HTR-8/SVneo (cell line): ENCODE measurements around the gene TNKS2.
"Not testable (repeated sequence)": the region's sequence is repeated elsewhere in the genome, so short reads cannot be mapped to it uniquely, and the experiment has no call there.

Experiments
- DNase-seq: peaks from one replicate; pipeline ENCODE4 v3.0.0; 2011; ENCODE audit warnings: low spot score, mixed read lengths; ENCODE audit not compliant: insufficient read length
- FAIRE-seq: peaks from 2 replicates; lab custom pipeline; 2011; peaks lifted over from hg19 to GRCh38; lab: Jason Lieb, UNC

Gene TNKS2

DNA sequence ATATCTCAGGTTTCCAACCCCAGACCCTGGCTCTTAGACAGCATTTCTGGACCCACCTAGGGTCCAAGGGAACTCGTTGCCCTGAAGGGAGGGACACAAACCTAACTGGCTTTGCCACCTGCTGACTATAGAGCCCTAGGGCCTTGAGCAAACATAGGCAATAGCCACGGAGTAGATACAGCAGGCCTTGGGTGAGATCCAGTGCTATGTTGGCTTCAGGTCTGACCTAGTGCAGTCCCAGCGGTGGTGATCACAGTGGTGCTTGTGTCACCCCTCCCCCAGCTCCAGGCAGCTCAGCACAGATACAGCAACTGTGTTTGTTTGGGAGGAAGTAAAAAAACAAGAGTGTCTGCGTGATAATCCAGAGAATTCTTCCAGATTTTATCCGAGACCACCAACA, 9.7 kb upstream of the TNKS2 start:
- no peak for FAIRE-seq
- DNase-seq = no peak

DNA sequence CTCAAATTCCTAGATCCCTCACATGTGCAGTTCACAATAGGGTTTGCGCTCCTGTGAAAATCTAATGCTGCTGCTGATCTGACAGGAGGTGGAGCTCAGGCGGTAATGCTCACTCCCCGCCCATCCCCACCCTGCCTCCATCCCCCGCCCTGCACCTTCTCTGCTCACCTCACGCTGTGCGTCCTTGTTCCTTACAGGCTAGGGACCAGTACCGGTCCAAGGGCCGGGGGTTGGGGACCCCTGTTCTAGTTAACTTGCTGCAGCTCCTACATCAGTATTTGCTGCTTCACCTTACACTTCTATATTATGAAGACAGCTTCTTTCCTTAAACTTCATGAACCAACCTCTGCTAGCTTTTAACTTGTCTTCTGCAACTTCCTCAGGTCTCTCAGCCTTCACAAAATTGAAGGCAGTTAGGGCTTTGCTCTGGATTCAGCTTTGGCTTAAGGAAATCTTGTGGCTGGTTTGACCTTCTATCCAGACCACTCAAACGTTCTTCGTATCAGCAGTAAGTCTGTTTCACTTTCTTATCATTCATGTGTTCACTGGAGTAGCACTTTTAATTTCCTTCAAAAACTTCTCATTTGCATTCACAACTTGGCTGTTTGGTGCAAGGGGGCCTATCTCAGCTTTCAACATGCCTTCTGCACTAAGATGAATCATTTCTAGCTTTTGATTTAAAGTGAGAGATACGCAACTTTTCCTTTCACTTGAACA, 1.7 kb upstream of the TNKS2 start:
- FAIRE-seq = no peak

DNA sequence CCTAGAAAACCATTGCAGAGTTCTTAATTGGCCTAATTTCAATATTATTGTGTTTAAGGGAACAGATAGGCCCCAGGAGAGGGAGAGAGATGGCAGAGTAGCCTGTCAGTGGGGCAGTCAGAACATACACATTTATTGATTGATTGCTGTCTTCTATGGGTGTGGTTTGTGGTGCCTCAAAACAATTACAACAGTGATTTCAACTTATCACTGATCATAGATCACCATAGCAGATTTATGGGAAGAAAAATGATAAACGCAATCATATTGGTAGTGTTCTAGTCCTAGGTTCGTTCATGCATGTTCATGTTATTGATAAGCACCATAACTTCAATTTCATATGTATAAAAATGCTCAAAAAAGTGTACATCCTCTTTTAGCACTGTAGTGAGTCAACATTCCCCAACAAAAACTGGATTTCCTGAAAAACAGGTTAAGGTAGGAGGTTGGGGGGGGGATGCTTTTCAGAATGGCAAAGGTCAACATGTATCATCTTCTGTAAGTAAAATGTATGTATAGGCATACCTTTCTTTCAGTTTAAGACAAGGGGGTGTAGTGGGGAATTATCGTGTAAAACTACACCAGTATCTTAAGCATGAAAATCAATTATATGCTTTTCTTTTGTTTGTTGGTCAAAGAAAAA, 1.1 kb upstream of the TNKS2 start:
- DNase-seq = no peak
- no peak for FAIRE-seq

More for the DNA sequence above, 1.7 kb upstream of the TNKS2 start:
- DNase-seq = no peak

- no peak for FAIRE-seq
- peak; percentile 32 for DNase-seq
These were observed 704 bp downstream of the TNKS2 start for GRCh38 chr10:91798649-91799611.

DNA sequence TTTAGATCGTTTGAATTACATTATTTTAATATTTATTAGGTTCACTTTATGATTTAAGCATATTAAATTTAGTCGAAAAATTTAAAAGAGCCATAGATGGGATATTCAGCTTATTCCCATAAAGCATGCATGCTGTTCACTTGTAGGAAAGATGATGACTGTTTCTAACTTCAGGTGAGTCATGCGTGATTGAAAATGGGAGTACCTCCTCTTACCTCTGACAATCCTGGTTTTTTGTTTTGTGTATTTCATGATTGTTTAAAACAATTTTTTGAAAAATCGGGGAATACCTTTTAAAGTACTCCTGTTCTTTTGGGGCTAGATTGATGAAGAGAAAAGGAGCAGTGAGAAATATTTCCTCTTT, 1.4 kb downstream of the TNKS2 start:
- peak; percentile 11 for DNase-seq
- FAIRE-seq = no peak

DNA sequence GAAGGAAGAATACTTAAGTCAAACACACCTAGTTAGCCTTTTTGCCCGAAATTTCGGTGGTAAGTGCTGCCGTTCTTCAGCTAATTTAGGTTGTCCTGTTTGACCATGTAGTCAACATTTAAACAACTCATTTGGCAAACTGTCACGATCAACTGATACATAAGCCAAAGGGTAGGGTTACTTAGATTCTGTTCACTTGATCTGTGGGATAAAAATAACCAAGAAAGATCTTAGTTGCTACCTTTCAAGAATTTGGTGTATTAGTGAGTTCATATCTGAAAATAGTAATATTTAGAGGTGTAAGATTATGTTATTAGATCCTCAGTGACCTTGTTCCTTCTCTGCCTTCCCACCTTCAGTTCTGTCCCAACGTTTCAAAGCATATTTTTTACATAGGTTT, 2.0 kb downstream of the TNKS2 start:
- DNase-seq (no peak), FAIRE-seq (no peak)

GRCh38 chr10:91800756-91801155, 2.5 kb downstream of the TNKS2 start:
- DNase-seq (no peak), FAIRE-seq (no peak)

DNA sequence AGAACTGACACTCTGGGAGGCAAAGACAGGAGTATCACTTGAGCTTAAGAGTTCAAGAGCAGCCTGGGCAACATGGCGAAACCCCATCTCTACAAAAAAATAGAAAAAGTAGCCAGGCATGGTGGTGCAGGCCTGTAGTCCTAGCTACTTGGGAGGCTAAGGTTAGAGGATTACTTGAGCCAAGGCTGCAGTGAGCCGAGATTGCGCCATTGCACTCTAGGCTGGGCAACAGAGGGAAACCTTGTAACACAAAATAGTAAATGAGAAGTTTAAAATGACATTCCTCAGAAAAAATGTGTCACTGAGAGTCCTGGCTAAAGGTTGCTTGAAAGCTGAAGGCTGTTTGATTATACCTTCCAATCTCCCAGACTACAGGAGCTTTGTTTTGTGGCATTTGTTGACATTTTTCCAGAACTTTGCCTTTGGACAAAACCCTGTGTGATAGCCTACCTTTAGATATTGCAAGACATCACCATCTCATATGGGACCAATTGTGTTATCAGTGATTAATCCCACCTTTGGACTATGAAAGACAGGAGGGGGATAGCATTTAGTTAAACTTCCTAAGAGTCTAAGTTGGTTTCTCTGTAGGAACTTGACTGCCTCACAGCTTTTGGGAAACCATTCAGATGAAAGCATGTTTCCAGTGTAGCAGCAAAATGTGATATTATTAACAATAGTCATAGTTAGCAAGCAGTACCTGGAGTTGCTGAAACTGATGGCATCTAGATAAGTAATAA, 5.3 kb downstream of the TNKS2 start:
- DNase-seq (no peak), FAIRE-seq (no peak)

GRCh38 chr10:91804126-91804510, 5.9 kb downstream of the TNKS2 start:
- DNase-seq = no peak

GRCh38 chr10:91805110-91805838, 7.0 kb downstream of the TNKS2 start:
- no peak for FAIRE-seq
- DNase-seq = no peak

More at GRCh38 chr10:91804126-91804510, 5.9 kb downstream of the TNKS2 start:
- no peak for FAIRE-seq

DNA sequence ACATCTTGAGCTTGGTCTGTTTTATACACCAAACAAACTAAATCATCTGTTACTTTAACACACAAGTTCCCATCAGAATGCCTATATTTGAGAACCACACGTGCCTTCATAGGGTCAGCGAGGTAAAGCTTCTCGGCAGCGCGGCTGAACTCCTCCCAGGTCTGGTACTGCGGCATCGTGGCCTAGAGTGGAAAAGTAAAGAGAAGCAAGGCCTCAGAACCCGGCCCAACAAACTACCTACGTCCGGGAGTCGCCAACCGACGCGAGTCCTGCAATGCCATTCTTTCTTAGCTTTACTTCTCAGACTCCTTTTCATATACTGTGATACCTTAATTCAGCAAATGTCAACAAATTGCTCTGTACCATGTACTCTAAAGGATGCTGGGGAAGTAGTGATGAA, 9.0 kb downstream of the TNKS2 start:
- FAIRE-seq, DNase-seq: not testable (repeated sequence)

DNA sequence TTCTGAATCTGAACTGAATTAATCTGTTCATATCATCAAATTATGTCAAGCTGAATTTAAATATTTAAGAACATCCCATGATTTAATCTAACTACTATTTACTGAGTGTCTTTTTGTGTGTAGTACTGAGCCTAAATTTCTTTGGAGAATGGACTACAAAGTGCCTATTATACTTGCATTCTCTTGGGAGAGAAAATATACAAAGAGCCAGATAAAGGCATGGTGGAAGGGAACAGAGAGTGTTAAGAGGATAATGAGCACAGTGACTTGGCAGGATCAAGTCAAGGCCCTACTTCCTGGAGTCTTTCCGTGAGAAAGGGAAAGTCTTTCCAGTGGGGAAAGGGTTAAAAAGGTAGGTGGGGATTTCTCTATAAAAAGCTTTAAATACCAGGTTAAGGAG, 15.0 kb downstream of the TNKS2 start:
- no peak for DNase-seq
- no peak for FAIRE-seq

GRCh38 chr10:91816981-91817380, 18.8 kb downstream of the TNKS2 start:
- FAIRE-seq (no peak), DNase-seq (no peak)

DNA sequence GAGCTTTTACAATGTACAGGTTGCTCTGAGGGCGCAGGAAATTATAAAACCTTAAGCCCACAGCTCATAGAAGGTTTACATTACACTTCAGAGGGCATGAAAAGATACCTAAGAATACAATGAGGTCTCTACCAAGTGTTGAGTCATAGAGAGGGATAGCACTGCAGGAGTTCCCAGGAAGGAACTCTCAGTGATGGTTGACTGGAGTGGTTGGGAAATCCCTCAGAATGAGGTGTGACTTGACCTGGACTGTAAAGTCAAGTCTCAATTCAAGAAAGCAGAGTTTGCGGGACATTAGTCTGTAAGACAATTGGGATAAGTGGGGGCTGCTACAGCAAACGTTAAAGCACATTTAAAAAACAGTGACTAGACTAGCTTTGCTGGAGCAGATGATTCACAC, 21.9 kb downstream of the TNKS2 start:
- FAIRE-seq (no peak), DNase-seq (no peak)

GRCh38 chr10:91824076-91824475, 25.9 kb downstream of the TNKS2 start:
- DNase-seq = no peak
- no peak for FAIRE-seq

- FAIRE-seq (no peak), DNase-seq (no peak)
These were observed 31.0 kb downstream of the TNKS2 start for GRCh38 chr10:91829268-91829667.

DNA sequence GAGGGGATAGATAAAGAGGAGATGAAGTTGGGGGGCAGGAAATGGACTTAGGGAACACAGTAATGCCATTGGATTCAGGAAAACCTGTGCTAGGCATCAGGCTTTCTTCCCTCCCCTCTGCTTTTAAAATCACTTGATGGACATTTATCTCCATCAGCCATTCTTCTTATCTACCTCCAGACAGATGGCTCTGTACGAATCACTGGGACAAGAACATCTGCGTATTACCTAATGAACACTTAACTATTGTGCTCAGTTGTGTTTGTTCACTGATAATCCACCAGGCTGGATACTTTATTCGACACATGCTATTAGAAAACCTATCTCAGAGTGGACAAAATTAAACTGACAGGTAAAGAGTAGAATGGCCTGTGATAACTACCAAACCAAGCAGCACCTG, 40.0 kb downstream of the TNKS2 start:
- DNase-seq (no peak), FAIRE-seq (no peak)

- no peak for DNase-seq
- no peak for FAIRE-seq
These were observed 44.9 kb downstream of the TNKS2 start for GRCh38 chr10:91843083-91843482.

DNA sequence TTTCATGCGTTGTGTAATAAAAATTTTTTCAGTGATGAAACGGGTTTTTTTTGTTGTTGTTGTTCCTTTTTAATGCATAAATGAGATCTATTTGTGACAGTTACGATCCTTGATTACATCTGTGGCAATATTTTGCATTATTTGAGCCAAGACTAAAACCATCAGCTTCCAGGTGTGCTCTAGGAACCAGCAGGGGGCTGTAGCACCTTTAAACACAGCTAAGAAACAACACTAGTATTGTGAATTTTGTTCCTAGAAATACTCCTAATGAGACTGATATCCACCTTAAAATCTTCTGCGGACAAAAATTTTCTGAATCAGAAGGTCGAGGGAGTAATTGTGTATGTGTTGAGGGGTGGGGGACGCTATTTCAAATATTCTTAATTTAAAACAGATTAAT, 58.4 kb downstream of the TNKS2 start:
- DNase-seq (no peak), FAIRE-seq (no peak)

- FAIRE-seq (no peak), DNase-seq (no peak)
These were observed 62.7 kb downstream of the TNKS2 start for GRCh38 chr10:91860885-91861284.
